Cardiac muscle cell (in vitro differentiated cells and primary cell): Measurements from ENCODE around the gene TMEM156. TPM values are rescaled to one million over a fixed set of nuclear protein-coding genes. Genes with fewer than 3 reads are reported as not detected.

ENCODE experiments used
- DNase-seq, 2 donors: peaks; one replicate each; pipeline versions ENCODE4 v3.0.0 to v3.0.0-alpha.2; 2010 to 2017; ENCODE audit warnings: low read depth in 1 of 2, low spot score in 1 of 2
- H3K27ac ChIP-seq: fragments of 200-600 bp; sonication (generic); 2 replicates; pipeline ENCODE4 v1.5.1; 2016
- H3K27me3 ChIP-seq: fragments of 200-600 bp; sonication (generic); 2 replicates; pipeline ENCODE4 v1.6.0; 2016; ENCODE audit warnings: control low read depth
- H3K36me3 ChIP-seq: fragments of 200-600 bp; sonication (generic); 2 replicates; pipeline ENCODE4 v1.5.1; 2016; ENCODE audit warnings: control low read depth
- H3K4me1 ChIP-seq: fragments of 200-600 bp; sonication (generic); 2 replicates; pipeline ENCODE4 v1.8.1; 2017; ENCODE audit warnings: low read depth, mild to moderate bottlenecking, mixed run types
- H3K4me3 ChIP-seq: fragments of 200-600 bp; sonication (generic); 2 replicates; pipeline ENCODE4 v1.5.1; 2016; ENCODE audit warnings: mild to moderate bottlenecking
- H3K9me3 ChIP-seq: fragments of 200-600 bp; sonication (generic); 2 replicates; pipeline ENCODE4 v1.5.1; 2017; ENCODE audit warnings: low read depth, mild to moderate bottlenecking, control low read depth
- polyA plus RNA-seq: library from polyadenylated mRNA; unstranded; fragments of >200 nt; fragmentation: Nextera tagmentation; extraction: Ambion mirVana; gene quantifications from 2 replicates; pipeline ENCODE4 v1.2.1, GENCODE V29; 2016
- total RNA-seq: library from RNA; depleted of rRNA; stranded (reverse); fragments of >200 nt; gene quantifications from 2 replicates; pipeline ENCODE4 v1.2.3, GENCODE V29; 2016
- TF ChIP-seq, protein P1 (sequence below): IDR thresholded peaks from 2 replicates; pipeline ENCODE4 v1.5.1; 2012; ENCODE audit warnings: low read depth, mild to moderate bottlenecking, low read length

TMEM156 gene
- total RNA-seq (not detected in 2 replicates), polyA plus RNA-seq (not detected in 2 replicates)

GRCh38 chr4:39032218-39033085, at the start of gene TMEM156:
Gene TMEM156 (minus strand): TSS chr4:39032409. CDS start chr4:39032313, 96 bp downstream.
- H3K27ac ChIP-seq: no peak within 1 kb of the TSS
- DNase-seq: peak in 1 of 2 donors; percentile 47
- no peak within 1 kb of the TSS for H3K4me3 ChIP-seq
- no peaks in the 10 kb centered on the region for H3K9me3 ChIP-seq
- no peaks in the 10 kb centered on the region for H3K36me3 ChIP-seq
- no peaks in the 10 kb centered on the region for H3K4me1 ChIP-seq
- TF ChIP-seq, protein P1, sequence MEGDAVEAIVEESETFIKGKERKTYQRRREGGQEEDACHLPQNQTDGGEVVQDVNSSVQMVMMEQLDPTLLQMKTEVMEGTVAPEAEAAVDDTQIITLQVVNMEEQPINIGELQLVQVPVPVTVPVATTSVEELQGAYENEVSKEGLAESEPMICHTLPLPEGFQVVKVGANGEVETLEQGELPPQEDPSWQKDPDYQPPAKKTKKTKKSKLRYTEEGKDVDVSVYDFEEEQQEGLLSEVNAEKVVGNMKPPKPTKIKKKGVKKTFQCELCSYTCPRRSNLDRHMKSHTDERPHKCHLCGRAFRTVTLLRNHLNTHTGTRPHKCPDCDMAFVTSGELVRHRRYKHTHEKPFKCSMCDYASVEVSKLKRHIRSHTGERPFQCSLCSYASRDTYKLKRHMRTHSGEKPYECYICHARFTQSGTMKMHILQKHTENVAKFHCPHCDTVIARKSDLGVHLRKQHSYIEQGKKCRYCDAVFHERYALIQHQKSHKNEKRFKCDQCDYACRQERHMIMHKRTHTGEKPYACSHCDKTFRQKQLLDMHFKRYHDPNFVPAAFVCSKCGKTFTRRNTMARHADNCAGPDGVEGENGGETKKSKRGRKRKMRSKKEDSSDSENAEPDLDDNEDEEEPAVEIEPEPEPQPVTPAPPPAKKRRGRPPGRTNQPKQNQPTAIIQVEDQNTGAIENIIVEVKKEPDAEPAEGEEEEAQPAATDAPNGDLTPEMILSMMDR: no peak
- H3K27me3 ChIP-seq: no peaks in the 10 kb centered on the region

GRCh38 chr4:39078829-39079228, 46.6 kb upstream of the TMEM156 start:
- TF ChIP-seq, protein P1: no peak
- no peak for DNase-seq
- no peaks in the 10 kb centered on the region for H3K9me3 ChIP-seq
- no peaks in the 10 kb centered on the region for H3K4me1 ChIP-seq
- no peaks in the 10 kb centered on the region for H3K36me3 ChIP-seq
- H3K4me3 ChIP-seq: no peak overlapping the region
- H3K27ac ChIP-seq: no peak overlapping the region
- no peaks in the 10 kb centered on the region for H3K27me3 ChIP-seq

GRCh38 chr4:39068907-39069306, 36.7 kb upstream of the TMEM156 start:
- H3K9me3 ChIP-seq: no peaks in the 10 kb centered on the region
- no peaks in the 10 kb centered on the region for H3K27me3 ChIP-seq
- H3K36me3 ChIP-seq: no peaks in the 10 kb centered on the region
- no peak overlapping the region for H3K27ac ChIP-seq
- TF ChIP-seq, protein P1: no peak
- DNase-seq: no peak
- H3K4me3 ChIP-seq: no peak overlapping the region
- peaks cover under 1% of the 10 kb centered on the region for H3K4me1 ChIP-seq

- H3K27me3 ChIP-seq: no peaks in the 10 kb centered on the region
- no peak overlapping the region for H3K4me3 ChIP-seq
- no peaks in the 10 kb centered on the region for H3K36me3 ChIP-seq
- TF ChIP-seq, protein P1: no peak
- peak in 1 of 2 donors; percentile 27 for DNase-seq
- H3K27ac ChIP-seq: no peak overlapping the region
- H3K4me1 ChIP-seq: peaks cover 12% of the 10 kb centered on the region
- H3K9me3 ChIP-seq: no peaks in the 10 kb centered on the region
Observed at GRCh38 chr4:39067451-39067850, 35.2 kb upstream of the TMEM156 start.

DNA sequence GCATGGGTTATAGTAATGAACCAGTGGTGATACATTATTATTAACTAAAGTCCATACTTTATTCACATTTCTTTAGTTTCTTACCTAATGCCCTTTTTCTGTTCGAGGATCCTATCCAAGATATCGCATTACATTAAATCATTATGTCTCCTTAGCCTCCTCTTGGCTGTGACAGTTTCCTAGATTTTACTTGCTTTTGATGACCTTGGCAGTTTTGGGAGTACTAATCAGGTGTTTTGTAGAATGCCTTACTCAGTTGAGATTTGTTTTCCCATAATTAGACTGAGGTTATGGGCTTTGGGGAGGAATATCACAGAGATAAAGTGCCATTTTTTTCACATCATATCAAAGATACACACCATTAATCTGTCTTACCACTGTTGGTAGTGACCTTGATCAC, 34.8 kb upstream of the TMEM156 start:
- H3K27ac ChIP-seq: no peak overlapping the region
- H3K27me3 ChIP-seq: no peaks in the 10 kb centered on the region
- no peaks in the 10 kb centered on the region for H3K36me3 ChIP-seq
- TF ChIP-seq, protein P1: no peak
- no peak overlapping the region for H3K4me3 ChIP-seq
- no peak for DNase-seq
- no peaks in the 10 kb centered on the region for H3K9me3 ChIP-seq
- H3K4me1 ChIP-seq: peaks cover 13% of the 10 kb centered on the region
